CD14-positive monocyte (primary cell): ENCODE measurements around the gene CCT2. TPM values are rescaled to one million over a fixed set of nuclear protein-coding genes. Genes with fewer than 3 reads are reported as not detected.
A peak's percentile ranks its signal among the peaks of the same experiment; 100 is the strongest.

ENCODE experiments used
- DNase-seq, 3 donors: peaks; one replicate each; pipeline ENCODE4 v3.0.0-alpha.2; 2011 to 2022
- H2AFZ ChIP-seq: 2 replicates; pipeline ENCODE4 v1.6.0; 2012; ENCODE audit warnings: mild to moderate bottlenecking, low read depth, low read length, inconsistent platforms; ENCODE audit not compliant: insufficient read depth, poor library complexity, severe bottlenecking
- H3K27ac ChIP-seq, 2 donors: 1 replicate in 1 of 2; 2 replicates in 1 of 2; pipeline ENCODE4 v1.5.1; 2012 to 2013; ENCODE audit warnings: low read length in 2 of 2, control low read depth in 1 of 2, inconsistent platforms in 1 of 2, low read depth in 1 of 2, mild to moderate bottlenecking in 1 of 2
- H3K27me3 ChIP-seq, 2 donors: one replicate each; pipeline versions ENCODE4 v1.6.0 to v1.6.1; 2011 to 2013; ENCODE audit warnings: low read length in 2 of 2; ENCODE audit not compliant: control insufficient read depth in 2 of 2, insufficient read depth in 2 of 2
- H3K36me3 ChIP-seq, 2 donors: replicated peaks in 1 of 2; 1 replicate in 1 of 2; 2 replicates in 1 of 2; pipeline versions ENCODE4 v1.5.1 to v1.6.1; 2012 to 2013; ENCODE audit warnings: low read length in 2 of 2, control low read depth in 1 of 2, inconsistent platforms in 1 of 2, mild to moderate bottlenecking in 1 of 2; ENCODE audit not compliant: insufficient read depth in 2 of 2, control insufficient read depth in 1 of 2
- H3K4me1 ChIP-seq, 2 donors: 1 replicate in 1 of 2; 2 replicates in 1 of 2; pipeline versions ENCODE4 v1.5.1 to v1.6.1; 2012 to 2013; ENCODE audit warnings: low read length in 2 of 2, control low read depth in 1 of 2, inconsistent platforms in 1 of 2, mild to moderate bottlenecking in 1 of 2, moderate library complexity in 1 of 2; ENCODE audit not compliant: insufficient read depth in 2 of 2, control insufficient read depth in 1 of 2
- H3K4me2 ChIP-seq: replicated peaks from 2 replicates; pipeline ENCODE3; 2012; ENCODE audit warnings: low read length, moderate library complexity, mild to moderate bottlenecking; ENCODE audit not compliant: poor library complexity, severe bottlenecking; ENCODE audit errors: extremely low read depth
- H3K4me3 ChIP-seq, 3 experiments: fragments of 200-600 bp in 1 of 3; sonication (generic) in 1 of 3; replicated peaks in 1 of 3; 1 replicate in 2 of 3; 2 replicates in 1 of 3; pipeline ENCODE4 v1.5.1; 2011 to 2013; ENCODE audit warnings: low read length in 3 of 3, mild to moderate bottlenecking in 3 of 3, control low read depth in 2 of 3, low read depth in 2 of 3, inconsistent platforms in 1 of 3, moderate library complexity in 1 of 3
- H3K79me2 ChIP-seq: 2 replicates; pipeline ENCODE4 v1.6.0; 2012; ENCODE audit warnings: mild to moderate bottlenecking, control low read depth, inconsistent platforms, low read length, moderate library complexity; ENCODE audit not compliant: insufficient read depth
- H3K9ac ChIP-seq: 2 replicates; pipeline ENCODE4 v1.6.0; 2017; ENCODE audit warnings: low read length, mild to moderate bottlenecking; ENCODE audit not compliant: insufficient read depth, poor library complexity, severe bottlenecking
- H3K9me3 ChIP-seq, 2 donors: replicated peaks in 1 of 2; 1 replicate in 1 of 2; 2 replicates in 1 of 2; pipeline versions ENCODE4 v1.5.1 to v1.6.1; 2012 to 2013; ENCODE audit warnings: low read length in 2 of 2, control low read depth in 1 of 2; ENCODE audit not compliant: control insufficient read depth in 1 of 2, insufficient read depth in 1 of 2
- H4K20me1 ChIP-seq: 2 replicates; pipeline ENCODE4 v1.6.0; 2012; ENCODE audit warnings: mild to moderate bottlenecking, low read length, control low read depth, moderate library complexity; ENCODE audit not compliant: insufficient read depth
- H3K27ac Mint-ChIP-seq, 7 donors: one replicate each; pipeline ENCODE4 v1.8.0; 2020; ENCODE audit warnings: mild to moderate bottlenecking in 7 of 7, mixed read lengths in 7 of 7, moderate library complexity in 6 of 7, inconsistent platforms in 2 of 7
- H3K27me3 Mint-ChIP-seq, 3 donors: one replicate each; pipeline ENCODE4 v1.8.0; 2021 to 2022; ENCODE audit warnings: low read depth in 3 of 3, mild to moderate bottlenecking in 3 of 3, mixed read lengths in 3 of 3, moderate library complexity in 3 of 3, inconsistent platforms in 1 of 3
- H3K36me3 Mint-ChIP-seq, 2 donors: one replicate each; pipeline ENCODE4 v1.8.0; 2020; ENCODE audit warnings: mixed read lengths in 2 of 2, inconsistent platforms in 1 of 2, mild to moderate bottlenecking in 1 of 2
- H3K4me1 Mint-ChIP-seq: one replicate; pipeline ENCODE4 v1.8.0; 2020; ENCODE audit warnings: mild to moderate bottlenecking, mixed read lengths
- H3K4me3 Mint-ChIP-seq, 2 donors: one replicate each; pipeline ENCODE4 v1.8.0; 2020; ENCODE audit warnings: mild to moderate bottlenecking in 2 of 2, mixed read lengths in 2 of 2, moderate library complexity in 1 of 2
- H3K9me3 Mint-ChIP-seq, 7 donors: one replicate each; pipeline ENCODE4 v1.8.0; 2020 to 2022; ENCODE audit warnings: mixed read lengths in 7 of 7, mild to moderate bottlenecking in 6 of 7, moderate library complexity in 6 of 7, inconsistent platforms in 2 of 7
- WGBS: methylation state at CpG from one replicate; pipeline ENCODE4 v1.1.5; 2013; ENCODE audit warnings: missing lambda C conversion rate; ENCODE audit not compliant: insufficient coverage; 5-methylcytosine and 5-hydroxymethylcytosine counted together
- intact Hi-C, 2 donors: fragments of 100-400 bp; cut with micrococcal nuclease; formaldehyde crosslinking; loops; one replicate each; pipeline versions ENCODE4 v1.15.0 to v1.15.1; 2023
- polyA minus RNA-seq: library from RNA; depleted of rRNA, polyadenylated mRNA; stranded (reverse); fragments of >200 nt; gene quantifications from 2 replicates; pipeline ENCODE4 v1.2.3, GENCODE V29; 2012
- polyA plus RNA-seq, 3 donors: library from polyadenylated mRNA; depleted of rRNA in 1 of 3; unstranded in 2 of 3; stranded (reverse) in 1 of 3; fragments of 300-500 nt in 2 of 3; fragments of >200 nt in 1 of 3; fragmentation: Illumina TruSeq in 2 of 3; gene quantifications; 1 replicate in 2 of 3; 2 replicates in 1 of 3; pipeline ENCODE4 v1.2.3, GENCODE V29; 2012 to 2021
- total RNA-seq, 12 experiments: library from RNA in 1 of 12; stranded (reverse) in 1 of 12; fragments of 120-200 nt in 1 of 12; gene quantifications; one replicate each; pipeline ENCODE4 v1.2.4 and lab custom pipeline; 2013 to 2026; ENCODE audit warnings: mixed read lengths in 6 of 12, inconsistent platforms in 1 of 12
- TF ChIP-seq, protein P1 (sequence below): fragments of 200-600 bp; IDR thresholded peaks from one replicate; pipeline ENCODE4 v1.8.0; 2022; ENCODE audit warnings: antibody characterized with exemption, mild to moderate bottlenecking

The CCT2 gene
- 78.4 TPM for total RNA-seq (2013)
- polyA plus RNA-seq (10 to 100 TPM; 39.8 to 87.4 (median 63.3) TPM), polyA minus RNA-seq (32.4 and 37.3 TPM in 2 replicates), total RNA-seq (lab: John Stamatoyannopoulos, UW) (47.4 to 121 (median 86.9) reads per million in 11 experiments)

DNA sequence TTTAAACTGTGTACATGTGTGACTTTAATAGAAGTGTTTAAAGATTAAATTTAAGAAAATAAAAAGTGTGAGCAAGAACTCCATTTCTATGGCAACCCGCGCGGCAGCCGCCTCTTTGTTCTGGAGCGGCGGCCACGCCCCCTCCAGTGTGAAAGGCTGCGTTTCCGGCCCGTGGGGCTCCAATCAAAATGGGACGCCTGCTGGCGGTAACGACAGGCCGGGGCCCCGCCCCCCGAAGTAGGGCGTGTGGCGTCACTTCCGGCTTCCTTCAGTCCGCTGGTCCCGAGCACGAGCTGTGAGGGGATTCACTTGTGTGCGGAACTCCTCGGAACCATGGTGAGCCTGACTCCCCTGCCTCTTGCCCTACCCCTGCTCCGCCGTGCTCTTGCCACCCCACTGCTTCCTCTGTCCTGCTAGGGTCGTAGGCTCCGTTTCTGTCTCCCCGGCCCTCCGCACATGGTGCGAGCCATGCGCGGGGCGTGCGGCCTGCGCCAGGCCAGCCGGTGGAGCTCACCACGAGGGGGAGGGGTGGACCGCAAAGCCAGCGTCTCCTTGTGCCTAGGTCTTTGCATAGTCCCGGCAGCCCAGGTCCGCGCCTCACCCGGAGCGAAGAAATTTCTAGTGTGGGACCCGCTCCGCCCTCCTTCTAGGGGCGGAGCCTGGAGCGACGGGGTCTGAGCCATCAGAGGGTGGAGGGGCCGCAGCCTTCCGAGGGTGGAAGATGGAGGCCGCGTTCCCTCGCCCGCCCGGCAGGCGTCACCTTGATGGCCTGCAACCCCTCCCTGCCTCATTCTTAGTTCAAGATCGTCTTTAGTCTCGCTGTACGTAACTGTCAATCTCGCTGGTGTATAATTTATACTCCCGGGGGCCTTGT, at the start of gene CCT2:
Gene CCT2, plus strand, starts transcription at position 271 of the 874 bp plus-strand sequence. Its CDS starts 63 bp downstream, at position 334.
- TF ChIP-seq, protein P1, sequence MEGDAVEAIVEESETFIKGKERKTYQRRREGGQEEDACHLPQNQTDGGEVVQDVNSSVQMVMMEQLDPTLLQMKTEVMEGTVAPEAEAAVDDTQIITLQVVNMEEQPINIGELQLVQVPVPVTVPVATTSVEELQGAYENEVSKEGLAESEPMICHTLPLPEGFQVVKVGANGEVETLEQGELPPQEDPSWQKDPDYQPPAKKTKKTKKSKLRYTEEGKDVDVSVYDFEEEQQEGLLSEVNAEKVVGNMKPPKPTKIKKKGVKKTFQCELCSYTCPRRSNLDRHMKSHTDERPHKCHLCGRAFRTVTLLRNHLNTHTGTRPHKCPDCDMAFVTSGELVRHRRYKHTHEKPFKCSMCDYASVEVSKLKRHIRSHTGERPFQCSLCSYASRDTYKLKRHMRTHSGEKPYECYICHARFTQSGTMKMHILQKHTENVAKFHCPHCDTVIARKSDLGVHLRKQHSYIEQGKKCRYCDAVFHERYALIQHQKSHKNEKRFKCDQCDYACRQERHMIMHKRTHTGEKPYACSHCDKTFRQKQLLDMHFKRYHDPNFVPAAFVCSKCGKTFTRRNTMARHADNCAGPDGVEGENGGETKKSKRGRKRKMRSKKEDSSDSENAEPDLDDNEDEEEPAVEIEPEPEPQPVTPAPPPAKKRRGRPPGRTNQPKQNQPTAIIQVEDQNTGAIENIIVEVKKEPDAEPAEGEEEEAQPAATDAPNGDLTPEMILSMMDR, result peak; percentile 38
- Histone ChIP-seq H3K9ac (peak within 1 kb of the TSS; percentile 90), H3K4me3 (peak within 1 kb of the TSS; percentile 86 to 100 (median 93)), H2AFZ (peak within 1 kb of the TSS; percentile 92), H3K9me3 (no peaks in the 10 kb centered on the region), H3K27ac (peak within 1 kb of the TSS; percentile 84 to 92), H3K79me2 (peaks cover 24% of the 10 kb centered on the region), H3K36me3 (peaks cover 34 to 35% of the 10 kb centered on the region in 2 donors), H4K20me1 (no peaks in the 10 kb centered on the region), H3K27me3 (no peaks in the 10 kb centered on the region), H3K4me1 (peaks cover 9 to 13% of the 10 kb centered on the region in 2 donors), H3K4me2 (peak within 1 kb of the TSS; percentile 96)
- Mint-ChIP-seq H3K36me3 (peaks cover 24 to 28% of the 10 kb centered on the region in 2 donors), H3K27ac (peak within 1 kb of the TSS; percentile 91 to 98 (median 96)), H3K9me3 (no peaks in the 10 kb centered on the region), H3K27me3 (no peaks in the 10 kb centered on the region), H3K4me3 (peak within 1 kb of the TSS; percentile 93 to 96), H3K4me1 (peaks cover 7% of the 10 kb centered on the region)
- 0% methylated on average over 58 of the region's 63 CpGs for WGBS
- peak; percentile 96 to 98 (median 96) for DNase-seq
- intact Hi-C loops, result no loop called here

GRCh38 chr12:69540987-69541386, 44.3 kb upstream of the CCT2 start:
- Histone ChIP-seq H3K9me3 (peaks cover 4 to 13% of the 10 kb centered on the region in 2 donors), H3K27me3 (no peaks in the 10 kb centered on the region), H2AFZ (no peak overlapping the region), H4K20me1 (peaks cover 4% of the 10 kb centered on the region), H3K9ac (no peak overlapping the region), H3K4me3 (no peak overlapping the region), H3K79me2 (peaks cover 3% of the 10 kb centered on the region), H3K4me2 (no peak overlapping the region), H3K4me1 (no peaks in the 10 kb centered on the region), H3K27ac (no peak overlapping the region), H3K36me3 (peaks cover 10 to 30% of the 10 kb centered on the region in 2 donors)
- peaks cover 8 to 20% (median 17%) of the 10 kb centered on the region in 7 donors for H3K9me3 Mint-ChIP-seq
- H3K27me3 Mint-ChIP-seq, result no peaks in the 10 kb centered on the region
- DNase-seq, result no peak
- H3K36me3 Mint-ChIP-seq, result peaks cover 27 to 45% of the 10 kb centered on the region in 2 donors
- H3K4me1 Mint-ChIP-seq, result no peaks in the 10 kb centered on the region
- TF ChIP-seq, protein P1, result no peak
- intact Hi-C loops, result no loop called here
- peak overlapping the region in 1 of 7 donors; percentile 57 for H3K27ac Mint-ChIP-seq
- no CpG with 5 or more reads among the region's 2 CpGs for WGBS
- H3K4me3 Mint-ChIP-seq, result no peak overlapping the region
